RWPE2 (cell line): Measurements from ENCODE around the gene USE1.
A peak's percentile ranks its signal among the peaks of the same experiment; 100 is the strongest.

ENCODE experiments used
- ATAC-seq: fragments of 200-7000 bp; cut with Tn5 transposase; 3 replicates; pipeline ENCODE4 v1.9.1; 2021; ENCODE audit warnings: low read depth
- DNase-seq: peaks from one replicate; pipeline ENCODE4 v3.0.0-alpha.2; 2020; ENCODE audit warnings: low spot score
- H3K27ac ChIP-seq: fragments of 450-650 bp; 2 replicates; pipeline ENCODE4 v1.5.1; 2017; ENCODE audit warnings: mild to moderate bottlenecking; ENCODE audit not compliant: poor library complexity, severe bottlenecking
- H3K27me3 ChIP-seq: fragments of 250-450 bp; sonication (Bioruptor Pico); 2 replicates; pipeline ENCODE4 v1.5.1; 2021; ENCODE audit warnings: mild to moderate bottlenecking, moderate library complexity; ENCODE audit not compliant: insufficient read depth, poor library complexity, severe bottlenecking
- H3K36me3 ChIP-seq: fragments of 250-450 bp; sonication (Bioruptor Pico); 2 replicates; pipeline ENCODE4 v1.5.1; 2020; ENCODE audit warnings: low read depth, mild to moderate bottlenecking, moderate library complexity
- H3K4me1 ChIP-seq: fragments of 250-450 bp; sonication (Bioruptor Pico); 2 replicates; pipeline ENCODE4 v1.5.1; 2021; ENCODE audit warnings: mild to moderate bottlenecking, moderate library complexity; ENCODE audit not compliant: insufficient read depth, poor library complexity, severe bottlenecking
- H3K4me3 ChIP-seq: fragments of 250-450 bp; sonication (Bioruptor Pico); 2 replicates; pipeline ENCODE4 v1.5.1; 2021; ENCODE audit warnings: mild to moderate bottlenecking, moderate library complexity; ENCODE audit not compliant: severe bottlenecking
- H3K9me3 ChIP-seq: fragments of 250-450 bp; sonication (Bioruptor Pico); 2 replicates; pipeline ENCODE4 v1.5.1; 2021; ENCODE audit warnings: mild to moderate bottlenecking, moderate library complexity; ENCODE audit not compliant: severe bottlenecking
- TF ChIP-seq, protein P1 (sequence below): fragments of 450-650 bp; IDR thresholded peaks from one replicate; pipeline ENCODE4 v1.5.1; 2017; ENCODE audit warnings: mild to moderate bottlenecking, moderate library complexity; ENCODE audit not compliant: poor library complexity, severe bottlenecking

USE1 gene

DNA sequence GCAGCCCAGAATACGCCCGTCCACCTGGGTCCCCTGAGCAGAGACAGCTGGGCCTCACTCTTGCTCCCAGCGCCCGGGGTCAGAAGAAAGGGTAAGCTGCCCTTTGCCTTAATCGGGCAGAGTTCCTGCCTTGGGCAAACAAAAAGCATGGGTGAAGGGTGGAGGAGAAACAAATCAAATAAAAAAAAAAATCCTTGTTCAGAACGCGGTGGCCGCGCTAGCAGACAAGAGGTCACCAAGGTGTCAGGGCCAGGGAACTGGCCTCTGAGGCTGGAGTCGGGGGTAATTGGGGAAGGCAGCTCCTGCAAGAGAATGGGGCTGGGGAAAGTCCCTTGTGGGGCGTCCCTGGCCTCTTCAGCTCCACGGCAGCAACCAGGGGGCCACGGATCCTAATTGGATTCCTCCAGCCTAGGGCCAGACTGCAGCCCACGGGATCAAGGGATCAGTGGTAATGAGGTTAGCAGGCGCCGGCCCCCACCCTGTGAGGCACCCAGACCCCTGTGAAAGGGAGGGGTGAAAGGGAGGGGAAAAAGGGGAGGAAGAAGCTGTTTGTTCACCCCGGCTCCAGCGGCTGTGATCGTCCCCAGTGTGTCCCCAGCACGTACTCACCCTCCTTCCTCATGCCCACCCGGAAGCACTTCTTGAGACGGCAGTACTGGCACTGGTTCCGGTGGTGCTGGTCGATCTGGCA, 25.1 kb downstream of the USE1 start:
- no peak for DNase-seq
- no peak overlapping the region for H3K27ac ChIP-seq
- no peaks in the 10 kb centered on the region for H3K9me3 ChIP-seq
- H3K27me3 ChIP-seq, result no peaks in the 10 kb centered on the region
- H3K36me3 ChIP-seq, result peaks cover 39% of the 10 kb centered on the region
- ATAC-seq, result no peak
- no peak overlapping the region for H3K4me3 ChIP-seq
- peaks cover 7% of the 10 kb centered on the region for H3K4me1 ChIP-seq
- TF ChIP-seq, protein P1, sequence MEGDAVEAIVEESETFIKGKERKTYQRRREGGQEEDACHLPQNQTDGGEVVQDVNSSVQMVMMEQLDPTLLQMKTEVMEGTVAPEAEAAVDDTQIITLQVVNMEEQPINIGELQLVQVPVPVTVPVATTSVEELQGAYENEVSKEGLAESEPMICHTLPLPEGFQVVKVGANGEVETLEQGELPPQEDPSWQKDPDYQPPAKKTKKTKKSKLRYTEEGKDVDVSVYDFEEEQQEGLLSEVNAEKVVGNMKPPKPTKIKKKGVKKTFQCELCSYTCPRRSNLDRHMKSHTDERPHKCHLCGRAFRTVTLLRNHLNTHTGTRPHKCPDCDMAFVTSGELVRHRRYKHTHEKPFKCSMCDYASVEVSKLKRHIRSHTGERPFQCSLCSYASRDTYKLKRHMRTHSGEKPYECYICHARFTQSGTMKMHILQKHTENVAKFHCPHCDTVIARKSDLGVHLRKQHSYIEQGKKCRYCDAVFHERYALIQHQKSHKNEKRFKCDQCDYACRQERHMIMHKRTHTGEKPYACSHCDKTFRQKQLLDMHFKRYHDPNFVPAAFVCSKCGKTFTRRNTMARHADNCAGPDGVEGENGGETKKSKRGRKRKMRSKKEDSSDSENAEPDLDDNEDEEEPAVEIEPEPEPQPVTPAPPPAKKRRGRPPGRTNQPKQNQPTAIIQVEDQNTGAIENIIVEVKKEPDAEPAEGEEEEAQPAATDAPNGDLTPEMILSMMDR, result no peak

- H3K27me3 ChIP-seq, result no peaks in the 10 kb centered on the region
- TF ChIP-seq, protein P1, result no peak
- no peaks in the 10 kb centered on the region for H3K9me3 ChIP-seq
- DNase-seq (no peak), ATAC-seq (no peak)
- peaks cover 39% of the 10 kb centered on the region for H3K36me3 ChIP-seq
- H3K4me1 ChIP-seq, result peaks cover 7% of the 10 kb centered on the region
- no peak overlapping the region for H3K4me3 ChIP-seq
- H3K27ac ChIP-seq, result peak overlapping the region; percentile 84
Measured at GRCh38 chr19:17240826-17241399, 25.8 kb downstream of the USE1 start.

- no peak for DNase-seq
- TF ChIP-seq, protein P1, result no peak
- H3K9me3 ChIP-seq, result no peaks in the 10 kb centered on the region
- peak overlapping the region; percentile 84 for H3K27ac ChIP-seq
- no peak overlapping the region for H3K4me3 ChIP-seq
- H3K4me1 ChIP-seq, result peaks cover 19% of the 10 kb centered on the region
- no peaks in the 10 kb centered on the region for H3K27me3 ChIP-seq
- peaks cover 37% of the 10 kb centered on the region for H3K36me3 ChIP-seq
- ATAC-seq, result no peak
Measured at GRCh38 chr19:17242431-17243208, 27.5 kb downstream of the USE1 start.

DNA sequence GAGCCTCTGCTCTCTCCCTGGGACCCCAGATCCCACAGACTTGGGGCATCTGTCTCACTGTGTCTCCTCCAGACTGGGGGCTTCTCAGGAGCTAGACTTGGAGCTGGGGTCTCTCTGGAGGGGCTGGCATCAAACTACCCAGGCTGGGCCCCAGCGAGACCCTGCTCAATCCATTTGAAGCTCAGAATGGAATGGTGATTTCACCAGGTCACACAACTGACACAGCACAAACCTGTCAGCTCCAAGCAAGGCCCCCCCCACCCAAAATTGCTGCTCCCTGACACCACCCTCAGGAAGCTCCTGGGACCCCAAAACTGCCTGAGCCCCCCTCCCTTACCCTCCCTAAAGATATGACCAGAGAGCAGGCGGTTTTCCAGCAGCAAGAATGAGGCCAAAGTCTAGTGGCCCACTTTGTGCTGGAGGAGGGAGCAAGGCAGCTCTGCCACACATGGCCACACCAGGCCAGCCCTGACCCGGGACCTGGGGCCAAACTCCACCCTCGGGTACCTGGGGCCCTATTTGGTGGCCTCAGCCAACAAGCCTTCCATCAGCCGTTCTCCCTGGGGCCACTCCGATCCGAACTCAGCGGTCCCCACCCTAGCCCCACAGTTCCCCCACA, 28.2 kb downstream of the USE1 start:
- Histone ChIP-seq H3K4me3 (peak overlapping the region; percentile 77), H3K27ac (peak overlapping the region; percentile 84), H3K27me3 (no peaks in the 10 kb centered on the region), H3K9me3 (no peaks in the 10 kb centered on the region), H3K36me3 (peaks cover 30% of the 10 kb centered on the region), H3K4me1 (peaks cover 26% of the 10 kb centered on the region)
- ATAC-seq, result no peak; the same call in 2 of the 3 replicates
- DNase-seq, result no peak
- TF ChIP-seq, protein P1, result no peak
